Activated CD4-positive, alpha-beta T cell treated with anti-CD3 and anti-CD28 coated beads for 36 hours (primary cell): ENCODE data around the gene ITSN2. TPM values are rescaled to one million over a fixed set of nuclear protein-coding genes. Genes with fewer than 3 reads are reported as not detected.
"Not testable (repeated sequence)": the region's sequence is repeated elsewhere in the genome, so short reads cannot be mapped to it uniquely, and the experiment has no call there.

Source experiments
- ATAC-seq: fragments of 200-7000 bp; cut with Tn5 transposase; one replicate; pipeline ENCODE4 v1.10.0; 2021; ENCODE audit warnings: mild to moderate bottlenecking, moderate library complexity
- CTCF ChIA-PET: fragments of 350-600 bp; sonication (Branson Sonifier 250); formaldehyde crosslinking; loops from one replicate; lab custom pipeline; 2021; ENCODE audit warnings: antibody characterized with exemption; lab: Charles Lee
- POLR2A ChIA-PET: fragments of 350-600 bp; sonication (Branson Sonifier 250); formaldehyde crosslinking; loops from one replicate; lab custom pipeline; 2021; ENCODE audit warnings: antibody characterized with exemption, inconsistent platforms; lab: Charles Lee
- DNase-seq: peaks from one replicate; pipeline ENCODE4 v3.0.0-alpha.2; 2020
- H3K27ac Mint-ChIP-seq: one replicate; pipeline ENCODE4 v1.8.0; 2021; ENCODE audit warnings: mixed read lengths
- H3K27me3 Mint-ChIP-seq: one replicate; pipeline ENCODE4 v1.8.0; 2021; ENCODE audit warnings: mixed read lengths
- H3K36me3 Mint-ChIP-seq: one replicate; pipeline ENCODE4 v1.8.0; 2021; ENCODE audit warnings: low read depth, mixed read lengths
- H3K4me1 Mint-ChIP-seq: one replicate; pipeline ENCODE4 v1.8.0; 2021; ENCODE audit warnings: mixed read lengths
- H3K4me3 Mint-ChIP-seq: one replicate; pipeline ENCODE4 v1.8.0; 2021; ENCODE audit warnings: mild to moderate bottlenecking, moderate library complexity, mixed read lengths
- H3K9me3 Mint-ChIP-seq: one replicate; pipeline ENCODE4 v1.8.0; 2021; ENCODE audit warnings: low read depth, mixed read lengths
- intact Hi-C, 2 experiments: fragments of 100-400 bp; cut with DNase I in 1 of 2; cut with micrococcal nuclease in 1 of 2; formaldehyde crosslinking; loops; one replicate each; pipeline versions ENCODE4 v1.14.2 to v1.15.1; 2022 to 2024; cut with DNase I, micrococcal nuclease
- total RNA-seq, 2 experiments: library from RNA; stranded (reverse); gene quantifications; one replicate each; pipeline ENCODE4 v1.2.3, GENCODE V29; 2021

ITSN2 gene
- total RNA-seq, 2 experiments from 2014 or later: 46.0 to 49.6 TPM

DNA sequence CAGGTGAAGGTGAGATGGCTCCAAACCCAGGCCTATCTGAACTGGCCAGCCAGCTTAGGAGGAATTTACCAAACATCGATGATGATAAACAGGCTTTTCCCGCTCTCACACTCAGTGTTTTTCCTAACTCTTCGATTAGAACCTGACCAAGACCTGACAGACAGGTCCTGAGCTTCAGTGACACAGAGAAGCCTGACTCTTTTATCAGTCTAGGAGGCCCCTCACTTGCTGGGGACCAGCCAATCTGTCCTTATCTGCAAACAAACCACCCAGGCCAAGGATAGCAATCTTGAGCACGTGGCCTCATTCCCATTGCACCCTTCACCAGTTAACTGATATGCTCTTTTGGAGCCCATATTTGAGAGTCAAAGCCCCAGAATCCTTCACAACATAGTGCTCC lies 1.9 kb upstream of the ITSN2 start:
- ChIA-PET CTCF (no interaction called here), POLR2A (no interaction called here)
- Mint-ChIP-seq H3K4me1 (peaks cover 19% of the 10 kb centered on the region), H3K36me3 (peaks cover under 1% of the 10 kb centered on the region), H3K4me3 (no peak overlapping the region), H3K9me3 (no peaks in the 10 kb centered on the region), H3K27ac (no peak overlapping the region), H3K27me3 (no peaks in the 10 kb centered on the region)
- ATAC-seq (no peak), DNase-seq (no peak)
- intact Hi-C loops: no loop called here

DNA sequence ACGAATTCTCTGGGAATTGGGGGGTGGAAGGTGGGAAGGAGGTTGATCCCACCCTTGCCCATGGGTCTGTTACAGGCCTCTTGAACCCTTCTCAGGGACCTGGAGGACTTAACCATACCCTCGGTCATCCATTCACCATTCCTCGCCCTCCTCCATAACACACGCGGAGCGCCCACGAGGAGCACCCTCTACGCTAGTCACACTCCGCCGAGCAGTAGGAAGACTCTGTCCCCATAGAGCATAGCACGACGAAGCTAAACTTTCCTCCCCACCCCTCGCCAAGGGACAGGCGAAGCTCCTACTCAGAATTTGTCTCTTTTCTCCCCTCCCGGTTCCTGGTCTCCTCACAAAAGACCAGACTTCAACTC lies 611 bp upstream of the ITSN2 start:
- H3K27me3 Mint-ChIP-seq: no peaks in the 10 kb centered on the region
- intact Hi-C loops: loop anchor here in 1 of 2 experiments (1.0 to 2.0 kb wide), 7 partner anchors 46 to 682 kb away; partner anchors contain the start of genes CENPO, DNAJC27, EFR3B and NCOA1
- ATAC-seq (peak; percentile 1), DNase-seq (no peak)
- POLR2A ChIA-PET: no interaction called here
- CTCF ChIA-PET: interaction anchor here (0.7 kb wide), 1 partner anchor 1197 kb away, joined by 4 read pairs; no protein-coding TSS in a partner anchor
- peak overlapping the region; percentile 94 for H3K27ac Mint-ChIP-seq
- peaks cover 5% of the 10 kb centered on the region for H3K36me3 Mint-ChIP-seq
- H3K9me3 Mint-ChIP-seq: no peaks in the 10 kb centered on the region
- H3K4me3 Mint-ChIP-seq: peak overlapping the region; percentile 84
- peaks cover 25% of the 10 kb centered on the region for H3K4me1 Mint-ChIP-seq

DNA sequence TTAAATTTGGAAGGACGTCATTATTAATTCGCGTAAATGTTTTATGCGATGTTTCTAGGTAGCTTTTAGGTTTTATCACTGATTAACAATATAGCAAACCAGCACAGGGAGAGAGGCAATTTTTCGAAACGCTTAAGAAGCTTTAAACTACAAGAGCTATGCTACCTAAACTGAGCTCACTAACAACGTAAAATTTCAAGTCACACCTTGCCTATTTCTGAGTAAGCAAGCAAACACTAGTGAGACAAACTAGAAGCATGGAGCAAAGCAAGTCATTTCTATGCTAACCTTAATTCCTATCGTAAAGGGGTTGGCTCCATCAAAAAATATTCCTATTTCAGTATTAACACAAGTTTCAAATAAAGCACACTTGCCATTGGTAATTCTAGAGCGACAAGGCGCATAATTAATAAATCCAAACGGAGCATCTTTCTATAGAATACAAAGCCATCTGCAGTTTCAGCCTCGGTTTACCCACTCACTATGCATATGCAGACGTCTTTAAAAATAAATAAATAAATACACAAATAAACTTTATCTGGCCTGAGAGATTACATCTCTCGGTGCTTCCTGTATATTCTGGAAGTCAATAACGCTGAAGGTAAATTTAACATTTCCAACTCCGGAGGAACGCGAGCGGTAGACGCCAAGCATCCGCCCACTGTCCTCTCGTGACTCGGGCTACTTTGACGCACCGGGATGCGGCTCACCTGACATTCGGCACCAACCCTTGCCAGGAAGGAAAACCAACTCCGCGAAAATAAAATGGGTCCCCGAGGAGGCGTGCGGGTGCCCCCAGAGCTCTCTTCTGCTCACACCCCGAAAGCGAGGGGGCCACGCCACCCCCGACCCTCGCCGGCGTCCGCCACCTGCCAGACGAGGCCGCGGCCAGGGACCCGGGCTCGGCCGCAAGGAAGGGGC lies 947 bp downstream of the ITSN2 start:
- peaks cover 5% of the 10 kb centered on the region for H3K36me3 Mint-ChIP-seq
- intact Hi-C loops: loop anchor here in 1 of 2 experiments (1.0 to 2.0 kb wide), 8 partner anchors 44 to 683 kb away; partner anchors contain the start of genes ATAD2B, CENPO, DNAJC27 and EFR3B
- ChIA-PET POLR2A (interaction anchor here (0.5 to 0.6 kb wide), 2 partner anchors 17 to 367 kb away, joined by 3 to 4 read pairs; no protein-coding TSS in a partner anchor), CTCF (interaction anchor here (0.6 to 1.9 kb wide), 5 partner anchors 12 to 148 kb away, joined by 3 to 6 read pairs (median 4); no protein-coding TSS in a partner anchor)
- H3K27me3 Mint-ChIP-seq: no peaks in the 10 kb centered on the region
- ATAC-seq (peak; percentile 16), DNase-seq (peak; percentile 78)
- H3K4me3 Mint-ChIP-seq: peak overlapping the region; percentile 84
- peak overlapping the region; percentile 88 for H3K27ac Mint-ChIP-seq
- H3K4me1 Mint-ChIP-seq: peaks cover 36% of the 10 kb centered on the region
- no peaks in the 10 kb centered on the region for H3K9me3 Mint-ChIP-seq

DNA sequence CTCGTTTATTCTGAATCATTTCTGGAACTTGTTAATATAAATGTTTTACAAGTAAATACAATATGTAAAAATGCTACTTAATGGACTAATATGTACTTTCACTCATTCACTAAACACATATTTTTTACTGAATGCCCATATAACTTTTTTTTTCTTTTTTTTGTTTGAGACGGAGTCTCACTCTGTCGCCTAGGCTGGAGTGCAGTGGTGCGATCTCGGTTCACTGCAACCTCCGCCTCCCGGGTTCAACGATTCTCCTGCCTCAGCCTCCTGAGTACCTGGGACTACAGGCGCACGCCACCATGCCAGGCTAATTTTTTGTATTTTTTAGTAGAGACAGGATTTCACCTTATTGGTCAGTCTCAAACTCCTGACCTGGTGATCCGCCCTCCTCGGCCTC lies 2.6 kb downstream of the ITSN2 start:
- H3K9me3 Mint-ChIP-seq, DNase-seq, H3K27ac Mint-ChIP-seq, H3K4me3 Mint-ChIP-seq, ATAC-seq, H3K36me3 Mint-ChIP-seq, H3K27me3 Mint-ChIP-seq, POLR2A ChIA-PET: not testable (repeated sequence)
- peaks cover 50% of the 10 kb centered on the region for H3K4me1 Mint-ChIP-seq
- intact Hi-C loops: loop anchor here in 1 of 2 experiments (2.0 kb wide), 1 partner anchor 431 kb away; the partner anchor contains the start of gene ATAD2B
- CTCF ChIA-PET: interaction anchor here (1.9 kb wide), 1 partner anchor 10 kb away, joined by 6 read pairs; no protein-coding TSS in a partner anchor

DNA sequence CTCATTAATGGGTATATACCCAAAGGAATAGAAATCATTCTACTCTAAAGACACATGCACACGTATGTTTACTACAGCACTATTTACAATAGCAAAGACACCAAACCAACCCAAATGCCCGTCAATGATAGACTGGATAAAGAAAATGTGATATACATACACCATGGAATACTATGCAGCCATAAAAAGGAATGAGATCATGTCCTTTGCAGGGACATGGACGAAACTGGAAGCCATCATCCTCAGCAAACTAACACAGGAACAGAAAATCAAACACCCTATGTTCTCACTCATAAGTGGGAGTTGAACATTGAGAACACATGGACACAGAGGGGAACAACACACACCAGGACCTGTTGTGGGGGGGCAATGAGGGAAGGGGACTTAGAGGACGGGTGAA lies 3.2 kb downstream of the ITSN2 start:
- H3K4me1 Mint-ChIP-seq: peaks cover 55% of the 10 kb centered on the region
- DNase-seq, ATAC-seq, intact Hi-C loops, H3K36me3 Mint-ChIP-seq, H3K27me3 Mint-ChIP-seq, H3K9me3 Mint-ChIP-seq, POLR2A ChIA-PET, H3K27ac Mint-ChIP-seq, H3K4me3 Mint-ChIP-seq, CTCF ChIA-PET: not testable (repeated sequence)

DNA sequence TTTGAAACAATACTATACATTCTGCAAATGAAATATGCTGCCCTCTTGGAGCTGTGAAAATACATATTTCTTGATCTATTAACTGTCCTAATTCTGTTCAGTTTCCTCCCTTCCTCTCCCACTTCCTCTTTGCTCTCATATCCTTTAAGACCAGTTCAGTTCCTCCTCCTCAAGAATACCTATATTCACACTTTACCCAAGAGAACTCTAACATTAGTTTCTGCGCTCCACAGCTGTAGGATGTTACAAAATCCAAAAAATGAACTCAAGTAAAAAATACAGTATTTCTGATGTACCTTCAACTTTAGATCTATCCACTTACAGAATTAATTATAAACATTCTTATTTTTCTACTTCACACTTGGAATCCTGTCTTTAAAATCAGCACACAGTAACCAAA lies 5.4 kb downstream of the ITSN2 start:
- Mint-ChIP-seq H3K36me3 (peaks cover 5% of the 10 kb centered on the region), H3K4me1 (peaks cover 66% of the 10 kb centered on the region), H3K27ac (no peak overlapping the region), H3K4me3 (no peak overlapping the region), H3K9me3 (no peaks in the 10 kb centered on the region), H3K27me3 (no peaks in the 10 kb centered on the region)
- ATAC-seq: no peak
- POLR2A ChIA-PET: no interaction called here
- intact Hi-C loops: no loop called here
- CTCF ChIA-PET: interaction anchor here (1.5 to 1.6 kb wide), 2 partner anchors 13 to 51 kb away, joined by 3 to 6 read pairs; no protein-coding TSS in a partner anchor
- no peak for DNase-seq

DNA sequence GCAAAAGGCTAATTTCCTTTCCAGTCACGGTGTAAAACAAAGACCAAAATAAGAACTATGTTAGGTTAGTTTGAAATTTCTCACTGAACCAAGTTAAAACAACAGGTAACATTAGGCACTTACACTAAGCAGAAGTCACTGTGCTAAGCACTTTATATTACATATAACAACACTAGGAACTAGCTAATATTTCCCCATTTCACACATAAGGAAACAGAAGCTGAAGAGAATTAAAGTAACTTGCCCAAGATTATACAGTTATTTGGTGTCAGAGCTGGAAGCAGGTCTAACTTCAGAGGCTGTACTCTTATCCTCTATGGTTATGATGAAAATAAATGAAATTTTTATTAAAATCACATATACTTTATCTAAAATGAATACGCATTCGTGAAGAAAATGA lies 5.9 kb downstream of the ITSN2 start:
- no peak overlapping the region for H3K27ac Mint-ChIP-seq
- POLR2A ChIA-PET: no interaction called here
- DNase-seq (no peak), ATAC-seq (no peak)
- CTCF ChIA-PET: interaction anchor here (1.5 to 1.6 kb wide), 2 partner anchors 12 to 50 kb away, joined by 3 to 6 read pairs; no protein-coding TSS in a partner anchor
- peaks cover 70% of the 10 kb centered on the region for H3K4me1 Mint-ChIP-seq
- no peaks in the 10 kb centered on the region for H3K27me3 Mint-ChIP-seq
- intact Hi-C loops: no loop called here
- H3K36me3 Mint-ChIP-seq: peaks cover 5% of the 10 kb centered on the region
- no peak overlapping the region for H3K4me3 Mint-ChIP-seq
- H3K9me3 Mint-ChIP-seq: no peaks in the 10 kb centered on the region

DNA sequence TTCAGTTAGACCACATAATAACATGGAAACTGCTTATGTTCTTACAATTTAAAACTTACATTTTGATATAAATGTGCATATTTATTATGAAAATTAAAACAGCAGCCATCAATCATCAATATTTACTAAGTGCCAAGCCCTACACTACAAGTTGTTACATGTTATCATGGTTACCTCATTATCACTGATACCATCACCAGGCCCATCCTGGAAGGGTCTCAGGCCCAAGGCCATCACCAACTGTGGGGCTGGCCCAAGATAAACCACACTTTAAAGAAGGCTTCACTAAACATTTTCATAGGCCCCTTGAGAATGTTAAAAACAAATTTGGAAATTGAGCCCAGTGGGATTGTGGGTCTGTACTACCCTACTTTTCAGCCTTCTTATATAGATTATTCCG lies 6.4 kb downstream of the ITSN2 start:
- Mint-ChIP-seq H3K4me3 (no peak overlapping the region), H3K27ac (no peak overlapping the region), H3K36me3 (peaks cover 5% of the 10 kb centered on the region), H3K4me1 (peaks cover 73% of the 10 kb centered on the region), H3K9me3 (no peaks in the 10 kb centered on the region), H3K27me3 (no peaks in the 10 kb centered on the region)
- ChIA-PET CTCF (interaction anchor here (1.5 to 1.6 kb wide), 2 partner anchors 12 to 50 kb away, joined by 3 to 6 read pairs; no protein-coding TSS in a partner anchor), POLR2A (no interaction called here)
- DNase-seq (no peak), ATAC-seq (no peak)
- intact Hi-C loops: no loop called here

DNA sequence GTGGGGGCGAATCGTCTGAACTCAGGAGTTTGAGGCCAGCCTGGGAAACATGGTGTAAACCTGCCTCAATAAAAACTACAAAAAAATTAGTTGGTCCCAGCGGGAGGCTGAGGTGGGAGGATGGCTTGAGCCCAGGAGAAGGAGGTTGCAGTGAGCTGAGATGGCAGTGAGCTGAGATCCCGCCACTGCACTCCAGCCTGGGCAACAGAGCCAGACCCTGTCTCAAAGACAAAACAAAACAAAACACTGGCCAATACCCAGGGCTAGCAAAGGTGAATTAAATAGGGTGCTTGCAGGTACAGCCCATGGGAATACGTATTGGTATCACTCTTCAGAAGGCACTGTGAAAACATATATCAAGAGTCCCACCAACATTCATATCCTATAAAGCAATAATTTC lies 7.0 kb downstream of the ITSN2 start:
- no peak for ATAC-seq
- ChIA-PET CTCF (interaction anchor here (1.6 kb wide), 1 partner anchor 11 kb away, joined by 6 read pairs; no protein-coding TSS in a partner anchor), POLR2A (no interaction called here)
- Mint-ChIP-seq H3K4me3 (no peak overlapping the region), H3K4me1 (peaks cover 70% of the 10 kb centered on the region), H3K27me3 (no peaks in the 10 kb centered on the region), H3K9me3 (no peaks in the 10 kb centered on the region), H3K36me3 (peaks cover 5% of the 10 kb centered on the region), H3K27ac (no peak overlapping the region)
- intact Hi-C loops: no loop called here
- DNase-seq: no peak

DNA sequence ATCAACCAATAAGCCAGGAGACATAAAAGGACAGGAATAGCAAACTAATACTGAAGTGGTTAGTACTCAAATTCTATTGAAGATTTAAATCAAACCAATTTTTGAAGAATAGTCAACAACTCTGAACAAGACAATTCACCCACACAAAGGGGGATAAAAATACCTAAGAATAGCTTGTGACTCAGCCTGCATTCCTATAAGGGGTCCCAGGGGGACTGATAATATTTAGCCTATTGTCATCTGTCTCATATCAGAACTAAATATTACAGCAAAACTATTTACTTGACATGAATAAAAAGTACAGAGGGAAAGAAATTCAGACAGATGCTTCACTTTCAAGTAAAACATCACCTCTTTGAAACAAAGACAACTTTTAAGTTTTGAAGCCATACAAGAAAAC lies 7.7 kb downstream of the ITSN2 start:
- DNase-seq: no peak
- Mint-ChIP-seq H3K9me3 (no peaks in the 10 kb centered on the region), H3K27ac (no peak overlapping the region), H3K27me3 (no peaks in the 10 kb centered on the region), H3K4me1 (peaks cover 64% of the 10 kb centered on the region), H3K4me3 (no peak overlapping the region), H3K36me3 (peaks cover 5% of the 10 kb centered on the region)
- ChIA-PET CTCF (no interaction called here), POLR2A (no interaction called here)
- intact Hi-C loops: no loop called here
- ATAC-seq: no peak

DNA sequence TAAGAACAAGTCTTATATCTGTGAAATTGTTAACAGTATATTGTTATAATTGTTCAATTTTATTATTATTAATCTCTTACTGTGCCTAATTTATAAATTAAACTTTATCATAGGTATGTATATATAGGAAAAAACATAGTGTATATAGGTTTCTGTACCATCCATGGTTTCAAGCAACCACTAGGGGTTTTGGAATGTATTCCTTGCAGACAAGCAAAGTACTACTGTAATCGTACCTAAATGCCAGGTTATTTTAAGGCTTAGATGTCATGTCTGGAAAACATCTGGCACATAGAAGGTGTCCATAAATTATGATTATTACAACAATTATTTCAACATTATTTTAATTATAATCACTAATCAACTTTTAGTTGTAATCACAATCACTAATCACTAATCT lies 8.4 kb downstream of the ITSN2 start:
- Mint-ChIP-seq H3K4me3 (no peak overlapping the region), H3K9me3 (no peaks in the 10 kb centered on the region), H3K4me1 (peaks cover 61% of the 10 kb centered on the region), H3K36me3 (peaks cover 2% of the 10 kb centered on the region), H3K27me3 (no peaks in the 10 kb centered on the region), H3K27ac (no peak overlapping the region)
- CTCF ChIA-PET: no interaction called here
- DNase-seq (no peak), ATAC-seq (no peak)
- POLR2A ChIA-PET: no interaction called here
- intact Hi-C loops: no loop called here
